GM12892 (cell line): Measurements from ENCODE around the gene KCNJ12.
"Not testable (repeated sequence)": the region's sequence is repeated elsewhere in the genome, so short reads cannot be mapped to it uniquely, and the experiment has no call there.

Experiments
- DNase-seq: peaks from one replicate; pipeline ENCODE4 v3.0.0; 2011; ENCODE audit not compliant: insufficient read length
- FAIRE-seq: peaks from 2 replicates; lab custom pipeline; 2011; peaks lifted over from hg19 to GRCh38; lab: Jason Lieb, UNC
- POLR2A ChIP-seq: IDR thresholded peaks from 2 replicates; pipeline ENCODE4 v1.6.1; 2011; ENCODE audit warnings: low read depth, low read length, control low read depth
- POLR2AphosphoS5 ChIP-seq: IDR thresholded peaks from 2 replicates; pipeline ENCODE4 v1.6.1; 2011; ENCODE audit warnings: low read depth, low read length, control low read depth
- TAF1 ChIP-seq: IDR thresholded peaks from 2 replicates; pipeline ENCODE4 v1.6.1; 2011; ENCODE audit warnings: low read depth, mild to moderate bottlenecking, control low read depth, low read length, borderline replicate concordance

KCNJ12 gene

GRCh38 chr17:21417921-21418320 is 41.8 kb downstream of the KCNJ12 start:
- DNase-seq (no peak), FAIRE-seq (no peak)
- TF ChIP-seq TAF1 (no peak), POLR2A (no peak), POLR2AphosphoS5 (no peak)

DNA sequence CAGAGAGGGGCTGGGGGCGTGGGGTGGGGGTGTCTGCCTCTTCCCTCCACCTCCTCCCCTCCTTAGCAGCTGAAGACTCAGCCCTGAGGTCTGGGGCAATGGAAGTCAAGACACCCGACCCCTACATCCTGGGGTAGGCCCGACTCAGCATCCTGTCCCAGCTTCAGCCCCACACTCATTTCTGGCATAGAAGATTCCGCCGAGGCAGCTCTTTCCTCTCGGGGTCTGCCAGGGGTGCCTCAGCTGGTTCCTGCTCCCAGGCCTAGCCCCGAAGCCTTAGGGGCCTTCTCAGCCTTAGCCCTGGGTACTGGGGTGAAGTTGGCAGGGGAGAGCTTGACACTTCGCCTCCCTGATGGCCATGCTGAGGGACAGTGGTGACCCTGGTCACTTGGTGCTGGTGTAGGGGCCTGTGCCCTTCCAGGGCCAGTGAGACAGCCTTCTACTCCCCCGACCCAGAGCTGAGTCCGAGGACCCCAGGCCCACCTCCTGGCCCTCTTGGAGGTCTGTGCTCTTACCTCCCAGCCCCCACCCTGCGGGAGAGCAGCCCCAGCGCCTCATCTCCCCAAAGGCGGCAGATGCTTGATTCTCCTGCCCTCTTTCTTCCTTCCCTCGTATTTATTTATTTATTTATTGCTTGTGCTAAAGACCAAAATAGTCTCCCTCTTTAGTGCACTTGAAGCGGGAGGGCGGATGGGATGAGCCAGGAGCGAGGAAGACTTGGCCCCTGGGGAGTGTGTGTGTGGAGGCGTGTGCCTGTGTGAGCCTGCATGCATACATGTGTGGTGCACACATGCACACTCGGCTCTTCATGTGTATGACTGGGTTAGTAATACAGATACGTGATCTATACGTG is 42.5 kb downstream of the KCNJ12 start:
- no peak for TF ChIP-seq TAF1
- no peak for TF ChIP-seq POLR2A
- TF ChIP-seq POLR2AphosphoS5, result no peak
- no peak for FAIRE-seq
- DNase-seq, result no peak

DNA sequence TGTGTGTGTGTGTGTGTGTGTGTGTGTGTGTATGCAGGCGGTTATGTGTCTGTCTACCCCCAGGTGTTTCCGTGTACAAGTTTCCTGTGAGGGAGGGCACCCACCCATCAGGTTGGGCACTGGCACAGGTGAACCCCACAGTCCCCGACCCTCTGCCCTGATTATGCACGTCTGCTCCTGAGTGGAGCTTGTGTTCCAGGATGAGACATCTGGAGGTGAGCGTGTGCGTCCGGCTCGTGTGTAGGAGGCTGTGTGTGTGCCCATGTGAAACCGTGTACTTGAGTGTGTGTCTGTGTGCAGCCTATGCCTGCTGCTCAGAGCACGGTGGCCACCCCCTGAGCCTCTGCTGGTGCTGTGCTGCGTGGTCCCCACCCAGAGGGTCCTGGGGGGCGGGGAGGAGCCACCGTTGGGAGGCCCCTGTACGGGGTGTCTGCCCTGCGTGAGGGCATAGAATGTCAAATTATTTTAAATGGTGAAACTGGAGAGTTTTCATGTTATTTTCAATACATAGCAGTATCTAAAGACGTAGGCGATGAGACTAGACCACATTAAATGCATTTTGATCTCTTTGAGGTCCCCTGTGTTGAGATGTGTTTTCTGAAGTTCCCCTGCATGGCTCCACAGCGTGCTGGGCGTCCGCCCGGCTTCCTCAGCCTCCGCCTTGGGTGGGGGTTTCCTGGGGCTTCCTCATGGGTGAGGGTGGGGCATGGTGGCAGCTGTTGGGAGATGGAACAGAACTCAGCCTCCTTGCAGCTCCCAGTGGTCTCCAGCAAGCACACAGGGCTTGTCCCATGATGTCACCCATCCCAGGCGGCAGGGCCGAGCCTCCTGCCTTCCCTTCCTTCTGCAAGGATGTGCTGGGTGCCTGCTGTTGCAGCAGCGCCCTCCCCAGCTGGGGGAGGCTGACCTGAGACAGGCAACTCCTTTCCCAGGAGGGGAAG is 43.4 kb downstream of the KCNJ12 start:
- DNase-seq (no peak), FAIRE-seq (no peak)
- TF ChIP-seq POLR2A, result no peak
- no peak for TF ChIP-seq POLR2AphosphoS5
- no peak for TF ChIP-seq TAF1

- not testable (repeated sequence) for FAIRE-seq, DNase-seq
These were observed 44.4 kb downstream of the KCNJ12 start for GRCh38 chr17:21420503-21421090.

- not testable (repeated sequence) for FAIRE-seq, DNase-seq
These were observed 45.5 kb downstream of the KCNJ12 start for GRCh38 chr17:21421421-21422310.

DNA sequence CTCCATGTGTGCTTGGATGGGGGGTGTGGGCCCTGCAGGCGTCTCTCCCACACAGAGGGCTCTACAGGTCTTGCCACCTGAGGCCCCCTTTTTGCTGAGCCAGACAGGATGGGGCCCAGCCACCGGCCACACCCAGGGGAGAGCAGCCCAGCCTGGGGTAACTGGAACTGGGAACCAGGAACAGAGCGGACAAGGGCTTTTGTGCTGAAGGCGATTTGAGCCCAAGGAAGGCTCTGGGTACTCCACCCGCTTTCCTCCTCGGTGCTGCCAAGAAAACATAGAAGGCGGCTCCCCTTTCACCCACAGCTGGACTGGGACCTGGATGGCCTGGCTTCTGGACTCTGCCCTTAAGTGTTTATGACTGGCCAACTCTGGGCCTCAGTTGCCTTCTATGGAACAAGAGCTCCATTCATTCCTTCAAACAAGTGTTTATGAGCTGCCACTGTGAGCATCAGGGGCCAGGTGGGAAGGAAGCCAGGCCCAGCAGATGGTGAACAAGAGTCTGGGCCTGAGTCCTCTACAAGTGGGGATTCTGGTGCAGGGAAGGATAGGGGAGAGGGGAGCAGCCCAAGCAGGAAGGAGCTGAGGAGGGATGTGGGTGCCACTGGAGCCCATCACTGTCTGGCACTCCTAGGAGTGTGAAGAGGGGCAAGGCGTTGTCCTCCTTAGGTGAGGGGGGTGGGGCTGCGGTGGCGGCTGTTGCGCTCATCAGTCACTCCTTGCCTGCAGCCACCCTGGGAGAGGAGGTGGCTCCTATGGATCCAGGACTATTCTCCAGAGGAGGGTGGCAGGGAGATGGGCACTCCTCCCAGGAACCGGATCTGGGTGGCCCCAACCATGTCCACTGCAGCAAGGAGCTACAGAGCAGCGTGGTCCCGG is 46.4 kb downstream of the KCNJ12 start:
- not testable (repeated sequence) for FAIRE-seq, DNase-seq

DNA sequence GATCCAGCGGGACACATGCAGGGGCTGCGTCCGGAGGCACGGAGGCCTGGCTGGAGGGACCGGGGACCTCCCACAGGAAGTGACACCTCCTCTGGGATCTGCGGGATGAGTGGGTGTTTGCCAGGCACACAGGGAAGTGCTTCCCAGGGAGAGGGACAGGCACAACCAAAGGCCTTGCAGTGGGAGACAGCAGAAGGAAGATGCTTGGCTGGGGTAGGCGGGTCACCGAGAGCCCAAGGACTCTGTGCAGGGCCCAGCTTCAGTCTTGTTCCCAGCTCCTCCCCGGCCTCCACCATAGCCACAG is 47.0 kb downstream of the KCNJ12 start:
- FAIRE-seq, DNase-seq: not testable (repeated sequence)

- FAIRE-seq, DNase-seq: not testable (repeated sequence)
These were observed 48.5 kb downstream of the KCNJ12 start for GRCh38 chr17:21424697-21425096.

- no peak for DNase-seq
- no peak for FAIRE-seq
- no peak for TF ChIP-seq POLR2AphosphoS5
- TF ChIP-seq POLR2A, result no peak
- no peak for TF ChIP-seq TAF1
These were observed 49.2 kb downstream of the KCNJ12 start for GRCh38 chr17:21425321-21425720.

DNA sequence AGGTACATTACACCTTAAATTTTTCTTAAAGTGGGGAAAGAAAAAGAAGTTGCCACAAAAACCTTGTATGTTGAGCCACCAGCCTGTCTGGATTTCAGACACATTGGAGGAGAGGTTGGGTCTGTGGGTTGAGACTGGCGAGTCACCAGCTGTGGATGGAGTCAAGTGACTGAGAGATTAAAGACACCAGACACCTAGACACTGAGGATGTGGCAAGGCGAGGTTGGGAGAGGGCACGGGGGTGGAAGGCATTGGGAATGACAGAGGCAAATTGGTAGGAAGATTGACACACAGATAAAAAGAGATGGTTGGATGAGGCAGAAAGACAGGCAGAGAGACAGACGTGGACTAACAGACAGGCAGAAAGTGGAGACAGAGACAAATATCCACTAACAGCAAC is 49.6 kb downstream of the KCNJ12 start:
- DNase-seq (no peak), FAIRE-seq (no peak)
- TF ChIP-seq POLR2AphosphoS5 (no peak), TAF1 (no peak), POLR2A (no peak)

GRCh38 chr17:21426246-21426645 is 50.1 kb downstream of the KCNJ12 start:
- not testable (repeated sequence) for FAIRE-seq, DNase-seq

- DNase-seq, FAIRE-seq: not testable (repeated sequence)
These were observed 50.7 kb downstream of the KCNJ12 start for GRCh38 chr17:21426876-21427275.

DNA sequence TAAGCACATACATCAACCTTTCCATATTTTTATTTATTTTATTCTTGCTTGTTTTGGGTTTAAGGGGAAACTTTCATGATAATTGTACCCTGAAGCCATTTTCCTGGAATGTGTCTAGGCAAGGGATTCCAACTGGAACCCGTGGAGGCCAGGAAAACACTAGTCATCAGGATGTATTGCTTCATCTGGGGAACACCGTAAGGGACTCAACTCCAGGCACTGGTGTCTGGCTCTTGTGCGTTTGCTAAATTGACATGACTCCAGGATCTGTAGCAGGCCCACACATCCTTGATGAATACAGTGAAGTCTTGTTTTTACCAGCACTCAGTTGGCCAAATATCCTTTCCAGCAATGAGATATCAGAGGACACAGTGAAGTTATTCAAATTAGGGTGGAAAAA is 51.6 kb downstream of the KCNJ12 start:
- not testable (repeated sequence) for FAIRE-seq, DNase-seq

DNA sequence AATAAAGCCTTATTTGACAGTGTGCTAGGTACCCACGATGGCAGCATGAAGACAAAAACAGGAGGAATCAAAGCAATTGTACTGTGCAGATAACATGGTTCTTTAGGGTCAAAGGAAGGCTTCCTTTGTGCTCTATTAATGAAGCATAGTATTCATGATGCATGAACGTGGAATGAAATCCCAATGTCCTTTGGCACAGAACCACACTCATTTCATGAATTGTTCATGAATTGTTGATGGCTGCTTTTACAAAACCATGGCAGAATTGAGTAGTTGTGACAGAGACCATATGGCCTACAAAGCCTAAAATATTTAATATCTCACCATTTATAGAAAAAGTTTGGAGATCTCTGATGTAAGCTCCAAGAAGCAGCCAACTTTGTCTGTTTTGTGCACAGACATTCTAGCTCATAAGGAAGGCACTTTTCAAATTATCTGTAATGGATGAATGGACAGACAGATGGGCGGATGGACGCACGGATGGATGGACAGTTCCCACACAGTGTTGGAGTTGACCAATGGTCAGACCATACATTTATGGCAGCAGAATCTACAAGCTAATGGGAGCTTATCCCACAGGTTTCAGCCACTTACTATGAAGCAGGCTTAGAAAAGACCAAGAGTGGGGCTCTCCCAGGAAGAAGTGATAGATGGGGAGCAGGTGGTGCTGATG is 52.7 kb downstream of the KCNJ12 start:
- FAIRE-seq, DNase-seq: not testable (repeated sequence)

- not testable (repeated sequence) for FAIRE-seq, DNase-seq
These were observed 53.9 kb downstream of the KCNJ12 start for GRCh38 chr17:21429921-21430628.
